ENCODE measurements around the gene PAQR5.
"Not testable (repeated sequence)": the region's sequence is repeated elsewhere in the genome, so short reads cannot be mapped to it uniquely, and the experiment has no call there.

Gene PAQR5

GRCh38 chr15:69317392-69317841, 18.7 kb downstream of the PAQR5 start:
- no peak for DNase-seq

- no peak for DNase-seq
These were observed 19.3 kb downstream of the PAQR5 start for GRCh38 chr15:69318033-69318432.

GRCh38 chr15:69319384-69320375, 21.0 kb downstream of the PAQR5 start:
- DNase-seq: no peak

GRCh38 chr15:69320977-69321554, 22.4 kb downstream of the PAQR5 start:
- DNase-seq: no peak

- no peak for DNase-seq
These were observed 25.2 kb downstream of the PAQR5 start for GRCh38 chr15:69323893-69324430.

GRCh38 chr15:69324565-69324964, 25.9 kb downstream of the PAQR5 start:
- DNase-seq: no peak

- no peak for DNase-seq
These were observed 26.8 kb downstream of the PAQR5 start for GRCh38 chr15:69325456-69325971.

- no peak for DNase-seq
These were observed 29.4 kb downstream of the PAQR5 start for GRCh38 chr15:69328080-69328479.

- DNase-seq: no peak
These were observed 30.0 kb downstream of the PAQR5 start for GRCh38 chr15:69328739-69329138.

- no peak for DNase-seq
These were observed 38.4 kb downstream of the PAQR5 start for GRCh38 chr15:69337138-69337537.

GRCh38 chr15:69338535-69339213, 40.0 kb downstream of the PAQR5 start:
- no peak for DNase-seq

- not testable (repeated sequence) for DNase-seq
These were observed 40.5 kb downstream of the PAQR5 start for GRCh38 chr15:69339214-69339543.

GRCh38 chr15:69340243-69340900, 41.7 kb downstream of the PAQR5 start:
- DNase-seq: no peak

GRCh38 chr15:69341356-69341755, 42.6 kb downstream of the PAQR5 start:
- no peak for DNase-seq

- DNase-seq: no peak
These were observed 43.9 kb downstream of the PAQR5 start for GRCh38 chr15:69342460-69343076.

- no peak for DNase-seq
These were observed 44.4 kb downstream of the PAQR5 start for GRCh38 chr15:69343133-69343532.

GRCh38 chr15:69344238-69344637, 45.5 kb downstream of the PAQR5 start:
- DNase-seq: no peak

GRCh38 chr15:69346112-69346511, 47.4 kb downstream of the PAQR5 start:
- no peak for DNase-seq

GRCh38 chr15:69351333-69351732, 52.6 kb downstream of the PAQR5 start:
- no peak for DNase-seq

- DNase-seq: no peak
These were observed 53.2 kb downstream of the PAQR5 start for GRCh38 chr15:69351884-69352283.

- DNase-seq: no peak
These were observed 59.4 kb downstream of the PAQR5 start for GRCh38 chr15:69357773-69358771.

Measured in activated naive CD4-positive, alpha-beta T cell treated with Interleukin-2 at 50 U/mL for 16 hours (primary cell).